IPS-15b (cell line): ENCODE results near the gene KCNC1.

Source experiments
- H3K27me3 ChIP-seq: one replicate; pipeline ENCODE4 v1.6.1; 2013; ENCODE audit warnings: low read length; ENCODE audit not compliant: control insufficient read depth, insufficient read depth
- H3K36me3 ChIP-seq: one replicate; pipeline ENCODE4 v1.6.1; 2013; ENCODE audit warnings: low read length; ENCODE audit not compliant: control insufficient read depth, insufficient read depth
- H3K4me1 ChIP-seq: one replicate; pipeline ENCODE4 v1.6.1; 2013; ENCODE audit warnings: mild to moderate bottlenecking, low read length; ENCODE audit not compliant: control insufficient read depth, insufficient read depth
- H3K4me3 ChIP-seq: one replicate; pipeline ENCODE4 v1.5.1; 2013; ENCODE audit warnings: low read depth, low read length
- H3K9ac ChIP-seq: one replicate; pipeline ENCODE4 v1.6.1; 2013; ENCODE audit warnings: low read depth, mild to moderate bottlenecking, low read length
- H3K9me3 ChIP-seq: one replicate; pipeline ENCODE4 v1.6.1; 2013; ENCODE audit warnings: mild to moderate bottlenecking, low read length; ENCODE audit not compliant: control insufficient read depth, insufficient read depth

The KCNC1 gene

DNA sequence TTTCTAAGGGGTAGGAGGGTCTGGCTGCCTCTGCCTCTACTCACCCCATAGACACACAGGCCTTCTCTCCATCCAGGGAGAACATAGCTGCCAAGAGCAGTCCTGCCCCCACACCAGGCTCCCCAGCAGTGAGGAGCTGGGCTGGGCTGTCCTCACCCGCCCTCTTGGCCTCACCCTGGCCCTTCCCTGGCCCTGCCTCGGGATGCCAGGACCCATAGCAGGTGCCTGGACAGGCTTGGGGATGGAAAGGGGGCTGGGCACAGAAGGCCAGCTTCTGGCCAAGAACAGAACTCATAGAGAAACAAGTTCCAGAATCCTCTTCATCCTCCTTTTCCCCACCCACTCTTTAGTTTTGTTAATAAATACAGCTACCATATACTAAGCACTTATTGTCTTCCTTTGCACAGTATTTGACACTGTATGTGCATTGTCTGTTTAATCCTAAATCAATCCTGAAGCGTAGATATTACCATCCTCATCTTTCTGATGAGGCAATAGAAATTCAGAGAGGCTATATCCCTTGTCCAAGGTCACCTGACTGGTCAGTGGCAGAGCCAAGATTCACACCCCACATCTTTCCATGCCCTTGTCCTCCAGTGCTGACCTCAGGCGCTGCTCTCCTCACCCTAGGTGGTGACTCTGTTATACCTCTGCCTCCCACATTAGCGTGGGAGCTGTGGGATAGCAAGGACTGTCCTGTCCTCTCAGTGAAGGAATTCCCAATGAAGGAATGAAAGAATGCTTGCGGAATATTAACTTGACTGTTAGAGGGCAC is 37.2 kb upstream of the KCNC1 start:
- Histone ChIP-seq H3K4me3 (no peak overlapping the region), H3K27me3 (peaks cover 55% of the 10 kb centered on the region), H3K9ac (no peak overlapping the region), H3K4me1 (no peaks in the 10 kb centered on the region), H3K36me3 (no peaks in the 10 kb centered on the region), H3K9me3 (no peaks in the 10 kb centered on the region)

DNA sequence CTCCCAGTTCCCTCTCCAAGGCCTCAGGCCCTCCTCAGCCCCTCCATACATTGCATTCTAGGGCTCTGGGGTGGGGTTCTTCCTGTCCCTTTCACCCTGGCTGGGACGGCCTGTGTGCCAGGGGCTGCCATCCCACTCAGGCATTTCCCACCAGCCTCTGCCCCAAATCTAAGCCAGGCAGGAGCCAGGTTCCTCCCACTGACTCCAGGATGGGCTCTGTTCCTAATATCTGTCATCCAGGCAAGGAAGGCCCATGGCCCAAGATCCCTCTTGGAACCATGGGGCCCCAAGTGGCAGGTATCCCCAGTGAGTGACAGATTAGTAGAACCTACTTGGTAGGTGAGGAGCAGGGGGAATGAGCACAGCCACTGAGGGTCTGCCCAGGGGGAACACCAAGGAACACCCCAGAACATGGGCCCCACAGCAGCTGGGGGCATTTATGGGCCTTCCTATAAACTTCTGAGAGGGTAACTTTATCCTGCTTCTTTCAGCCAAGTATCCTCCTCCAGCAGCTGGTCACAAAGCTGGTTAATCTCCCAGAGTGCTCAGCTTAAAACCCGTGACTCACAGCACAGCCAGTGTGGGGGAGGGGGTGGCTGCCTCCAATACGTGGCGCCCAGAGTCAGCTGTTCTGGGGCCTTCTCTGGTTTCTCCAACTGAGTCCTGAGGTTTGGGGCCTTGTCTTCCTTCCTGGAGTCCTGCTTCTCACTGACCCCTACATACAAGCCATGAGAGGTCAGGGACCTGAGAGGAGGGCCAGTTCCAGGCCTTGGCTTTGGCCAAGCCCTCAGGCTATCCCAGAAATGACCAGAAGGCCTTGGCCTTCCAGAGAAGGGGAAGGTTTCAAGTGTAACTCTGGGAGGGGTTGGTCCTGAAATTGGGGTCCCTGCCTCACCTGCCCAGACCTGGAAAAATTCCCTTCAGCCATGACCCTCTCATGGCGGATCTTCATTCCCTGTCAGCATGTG is 35.1 kb upstream of the KCNC1 start:
- Histone ChIP-seq H3K36me3 (no peaks in the 10 kb centered on the region), H3K4me3 (no peak overlapping the region), H3K4me1 (no peaks in the 10 kb centered on the region), H3K27me3 (peaks cover 34% of the 10 kb centered on the region), H3K9me3 (no peaks in the 10 kb centered on the region), H3K9ac (no peak overlapping the region)

GRCh38 chr11:17700991-17701390 is 33.6 kb upstream of the KCNC1 start:
- H3K36me3 ChIP-seq = no peaks in the 10 kb centered on the region
- no peaks in the 10 kb centered on the region for H3K9me3 ChIP-seq
- no peak overlapping the region for H3K4me3 ChIP-seq
- H3K4me1 ChIP-seq = no peaks in the 10 kb centered on the region
- H3K27me3 ChIP-seq = peaks cover 28% of the 10 kb centered on the region
- no peak overlapping the region for H3K9ac ChIP-seq

DNA sequence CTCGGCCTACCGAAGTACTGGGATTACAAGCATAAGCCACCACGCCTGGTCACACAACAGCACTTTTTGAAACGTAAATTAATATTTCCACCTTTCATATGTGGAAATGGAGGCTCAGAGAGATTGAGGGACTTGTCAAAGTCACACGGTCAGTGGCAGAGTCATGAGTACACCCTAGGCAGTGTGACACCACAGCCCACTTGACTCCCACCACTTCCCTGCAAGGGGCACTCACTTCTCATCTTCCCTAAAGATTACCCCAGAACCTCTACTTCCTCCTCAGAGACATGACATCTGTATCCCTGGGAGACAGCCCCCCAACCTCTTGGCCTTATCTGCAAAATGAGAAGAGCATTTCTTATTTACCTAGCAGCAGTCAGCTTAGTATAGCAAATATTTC is 31.7 kb upstream of the KCNC1 start:
- Histone ChIP-seq H3K9me3 (no peaks in the 10 kb centered on the region), H3K27me3 (peaks cover 9% of the 10 kb centered on the region), H3K4me3 (no peak overlapping the region), H3K36me3 (no peaks in the 10 kb centered on the region), H3K9ac (no peak overlapping the region), H3K4me1 (no peaks in the 10 kb centered on the region)

DNA sequence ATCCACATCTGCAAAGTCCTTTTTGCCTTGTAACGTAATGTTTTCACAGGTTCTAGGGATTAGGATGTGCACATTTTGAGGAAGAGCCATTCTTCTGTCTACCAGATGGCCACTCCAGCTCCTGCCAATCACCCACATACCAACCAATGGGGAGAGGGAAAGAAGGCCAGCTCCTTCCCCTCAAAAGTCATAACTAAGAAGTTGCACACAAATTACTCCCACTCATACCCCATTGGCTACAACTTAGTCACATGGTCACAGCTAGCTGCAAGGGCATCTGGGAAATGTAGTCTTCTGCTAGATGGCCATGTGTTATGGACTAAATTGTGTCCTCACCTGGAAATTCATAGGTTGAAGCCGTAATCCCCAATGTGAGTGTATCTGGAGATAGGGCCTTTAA is 30.6 kb upstream of the KCNC1 start:
- Histone ChIP-seq H3K9ac (no peak overlapping the region), H3K4me3 (no peak overlapping the region), H3K4me1 (no peaks in the 10 kb centered on the region), H3K9me3 (no peaks in the 10 kb centered on the region), H3K36me3 (no peaks in the 10 kb centered on the region), H3K27me3 (peaks cover 11% of the 10 kb centered on the region)

DNA sequence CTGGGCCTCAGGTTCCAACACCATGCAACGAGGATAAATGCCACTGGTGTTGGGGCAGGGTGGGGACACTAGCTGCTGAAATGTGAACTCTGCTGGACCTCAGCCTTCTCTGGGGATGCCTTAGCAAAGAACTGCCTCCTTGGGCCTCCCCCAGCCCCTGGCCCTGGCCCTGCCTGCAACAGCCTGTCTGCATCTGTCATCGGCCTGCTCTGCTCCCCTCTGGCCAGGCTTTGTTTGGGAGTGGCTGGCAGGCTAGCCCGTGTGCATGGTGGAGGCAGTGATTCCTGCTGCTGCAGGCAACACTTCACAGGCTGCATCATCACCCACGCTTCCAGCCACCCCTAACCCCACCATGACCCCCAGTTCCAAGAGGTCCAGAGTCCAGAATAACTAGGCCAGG is 26.8 kb upstream of the KCNC1 start:
- no peak overlapping the region for H3K4me3 ChIP-seq
- no peaks in the 10 kb centered on the region for H3K36me3 ChIP-seq
- peaks cover 45% of the 10 kb centered on the region for H3K27me3 ChIP-seq
- H3K9me3 ChIP-seq = no peaks in the 10 kb centered on the region
- no peaks in the 10 kb centered on the region for H3K4me1 ChIP-seq
- H3K9ac ChIP-seq = no peak overlapping the region

GRCh38 chr11:17711836-17712235 is 22.7 kb upstream of the KCNC1 start:
- no peaks in the 10 kb centered on the region for H3K9me3 ChIP-seq
- peaks cover 75% of the 10 kb centered on the region for H3K27me3 ChIP-seq
- no peaks in the 10 kb centered on the region for H3K4me1 ChIP-seq

GRCh38 chr11:17713851-17714250 is 20.7 kb upstream of the KCNC1 start:
- H3K9ac ChIP-seq = no peak overlapping the region
- H3K9me3 ChIP-seq = no peaks in the 10 kb centered on the region
- no peaks in the 10 kb centered on the region for H3K36me3 ChIP-seq
- peaks cover 93% of the 10 kb centered on the region for H3K27me3 ChIP-seq
- H3K4me3 ChIP-seq = no peak overlapping the region
- H3K4me1 ChIP-seq = peaks cover 2% of the 10 kb centered on the region

More at GRCh38 chr11:17711836-17712235, 22.7 kb upstream of the KCNC1 start:
- H3K9ac ChIP-seq = no peak overlapping the region
- H3K36me3 ChIP-seq = no peaks in the 10 kb centered on the region
- H3K4me3 ChIP-seq = no peak overlapping the region

DNA sequence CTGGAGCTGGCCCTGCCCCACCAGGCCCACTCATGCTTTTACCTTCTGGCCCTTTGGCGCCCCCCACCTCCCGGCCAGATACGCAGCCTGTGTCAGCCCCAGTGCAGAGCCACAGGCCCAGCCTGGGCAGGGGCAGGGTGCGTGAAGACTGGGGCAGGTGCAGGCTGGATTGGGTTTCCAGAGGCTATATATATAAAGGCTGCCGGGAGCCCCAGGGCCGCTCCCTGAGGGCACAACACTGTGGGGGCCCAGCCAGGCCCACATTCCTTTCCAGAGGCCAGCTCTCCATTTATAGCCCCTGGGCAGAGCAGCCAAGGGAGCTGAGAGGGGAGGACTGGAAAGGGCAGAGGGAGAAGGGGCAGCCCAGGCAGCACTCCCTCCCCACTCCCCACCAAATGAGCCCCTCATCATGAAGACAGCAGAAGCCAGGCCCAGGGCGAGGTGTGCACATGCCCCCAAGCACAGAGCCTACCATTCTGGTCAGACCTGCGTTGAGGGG is 20.2 kb upstream of the KCNC1 start:
- Histone ChIP-seq H3K4me1 (peaks cover 3% of the 10 kb centered on the region), H3K9me3 (no peaks in the 10 kb centered on the region), H3K4me3 (no peak overlapping the region), H3K36me3 (no peaks in the 10 kb centered on the region), H3K9ac (no peak overlapping the region), H3K27me3 (peaks cover 93% of the 10 kb centered on the region)

DNA sequence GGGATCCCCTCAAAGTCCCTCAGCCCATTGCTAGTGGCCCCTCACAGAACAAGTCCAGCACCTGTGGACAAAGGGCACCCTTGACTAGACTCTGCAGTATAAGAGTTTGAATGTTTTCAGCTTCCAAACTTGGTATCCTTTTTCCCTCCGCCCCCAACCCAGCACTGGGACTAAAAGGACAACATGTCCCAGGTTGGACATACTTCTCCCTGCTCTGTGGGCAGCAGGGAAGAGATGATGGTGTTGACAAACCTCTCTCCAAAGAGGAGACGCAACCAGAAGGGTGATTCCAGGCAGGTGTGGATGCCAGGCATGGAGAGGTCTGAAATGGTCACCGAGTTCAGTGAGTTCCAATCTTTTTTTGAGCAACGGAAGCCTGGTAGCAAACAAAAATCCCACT is 19.7 kb upstream of the KCNC1 start:
- no peak overlapping the region for H3K4me3 ChIP-seq
- H3K9me3 ChIP-seq = no peaks in the 10 kb centered on the region
- no peaks in the 10 kb centered on the region for H3K36me3 ChIP-seq
- no peak overlapping the region for H3K9ac ChIP-seq
- peaks cover 93% of the 10 kb centered on the region for H3K27me3 ChIP-seq
- H3K4me1 ChIP-seq = peaks cover 3% of the 10 kb centered on the region

GRCh38 chr11:17716807-17717206 is 17.8 kb upstream of the KCNC1 start:
- no peaks in the 10 kb centered on the region for H3K9me3 ChIP-seq
- H3K4me1 ChIP-seq = peaks cover 3% of the 10 kb centered on the region
- H3K36me3 ChIP-seq = no peaks in the 10 kb centered on the region
- no peak overlapping the region for H3K4me3 ChIP-seq
- no peak overlapping the region for H3K9ac ChIP-seq
- peaks cover 94% of the 10 kb centered on the region for H3K27me3 ChIP-seq
